GM12878 (cell line): ENCODE data around the gene RALGPS1. TPM values are rescaled to one million over a fixed set of nuclear protein-coding genes. Genes with fewer than 3 reads are reported as not detected.

ENCODE experiments used
- ATAC-seq: fragments of 200-7000 bp; cut with Tn5 transposase; 3 replicates; pipeline ENCODE4 v1.9.1; 2020; ENCODE audit warnings: mild to moderate bottlenecking, moderate library complexity
- BruUV-seq: library from RNA; stranded (reverse); fragments of 400-500 nt; replicated peaks from 2 replicates; lab custom pipeline; 2021; lab: Mats Ljungman, UMichigan
- CTCF ChIA-PET: fragments of 300-600 bp; sonication (Branson Sonifier 250); formaldehyde crosslinking; extraction: SDS; loops from one replicate; lab custom pipeline; 2021; ENCODE audit warnings: inconsistent platforms; lab: Yijun Ruan, JAX
- POLR2A ChIA-PET: fragments of 350-600 bp; formaldehyde crosslinking; extraction: SDS; loops from one replicate; lab custom pipeline; 2021; ENCODE audit warnings: inconsistent platforms; lab: Charles Lee
- RAD21 ChIA-PET: fragments of 300-600 bp; sonication (Branson Sonifier 250); formaldehyde crosslinking; loops from one replicate; lab custom pipeline; 2023; ENCODE audit warnings: antibody characterized with exemption; ENCODE audit not compliant: unreplicated experiment; lab: Charles Lee
- SMC1A ChIA-PET: fragments of 300-600 bp; sonication (Branson Sonifier 250); formaldehyde crosslinking; loops from one replicate; lab custom pipeline; 2023; ENCODE audit not compliant: unreplicated experiment, uncharacterized antibody; lab: Charles Lee
- DNase-seq: peaks from one replicate; pipeline ENCODE4 v3.0.0-alpha.2; 2011; ENCODE audit warnings: low read depth, low spot score
- FAIRE-seq: peaks from 3 replicates; lab custom pipeline; 2011; peaks lifted over from hg19 to GRCh38; lab: Jason Lieb, UNC
- H2AFZ ChIP-seq: 2 replicates; pipeline ENCODE4 v1.6.0; 2011; ENCODE audit warnings: low read depth, low read length, control low read depth; ENCODE audit not compliant: control insufficient read depth
- H3K27ac ChIP-seq: 2 replicates; pipeline ENCODE4 v1.5.1; 2011; ENCODE audit warnings: control low read depth; ENCODE audit not compliant: control insufficient read depth, insufficient read depth
- H3K27me3 ChIP-seq, 2 experiments: replicated peaks in 1 of 2; 2 replicates each; pipeline versions ENCODE4 v1.6.0 to v1.6.1; 2011; ENCODE audit warnings: low read length in 1 of 2; ENCODE audit not compliant: control insufficient read depth in 2 of 2, insufficient read depth in 2 of 2
- H3K36me3 ChIP-seq, 2 experiments: 2 replicates each; pipeline ENCODE4 v1.5.1; 2011; ENCODE audit warnings: low read length in 1 of 2; ENCODE audit not compliant: control insufficient read depth in 2 of 2, insufficient read depth in 2 of 2
- H3K4me1 ChIP-seq: 2 replicates; pipeline ENCODE4 v1.6.1; 2011; ENCODE audit warnings: mild to moderate bottlenecking, low read length, moderate library complexity, mixed read lengths; ENCODE audit not compliant: control insufficient read depth, insufficient read depth
- H3K4me2 ChIP-seq: 2 replicates; pipeline ENCODE4 v1.6.0; 2011; ENCODE audit warnings: control low read depth; ENCODE audit not compliant: control insufficient read depth, insufficient read depth
- H3K4me3 ChIP-seq: fragments of 200-600 bp; sonication (generic); 2 replicates; pipeline ENCODE4 v1.5.1; 2016
- H3K79me2 ChIP-seq: 2 replicates; pipeline ENCODE4 v1.6.0; 2011; ENCODE audit warnings: low read length; ENCODE audit not compliant: control insufficient read depth, insufficient read depth
- H3K9ac ChIP-seq: 2 replicates; pipeline ENCODE4 v1.8.0; 2011; ENCODE audit warnings: low read length, control low read depth, mixed read lengths; ENCODE audit not compliant: control insufficient read depth, insufficient read depth
- H3K9me3 ChIP-seq: replicated peaks from 3 replicates; pipeline ENCODE4 v1.5.1; 2011; ENCODE audit warnings: mild to moderate bottlenecking, low read length; ENCODE audit not compliant: control insufficient read depth, insufficient read depth
- H4K20me1 ChIP-seq: 2 replicates; pipeline ENCODE4 v1.6.0; 2011; ENCODE audit not compliant: control insufficient read depth, insufficient read depth
- BMI1 ChIP-seq: fragments of 450-650 bp; IDR thresholded peaks from 2 replicates; pipeline ENCODE4 v1.6.1; 2016; ENCODE audit warnings: mild to moderate bottlenecking, moderate library complexity, borderline replicate concordance
- CBX3 ChIP-seq: fragments of 200-600 bp; sonication (generic); IDR thresholded peaks from 2 replicates; pipeline ENCODE4 v1.6.1; 2016; ENCODE audit warnings: low read depth, borderline replicate concordance
- EGR1 ChIP-seq, 2 experiments: IDR thresholded peaks; 1 replicate in 1 of 2; 2 replicates in 1 of 2; pipeline ENCODE4 v1.6.1; 2011 to 2012; ENCODE audit warnings: low read depth in 2 of 2, low read length in 2 of 2, borderline replicate concordance in 1 of 2, mild to moderate bottlenecking in 1 of 2, moderate library complexity in 1 of 2
- ETV6 ChIP-seq, 2 experiments: fragments of 450-650 bp in 1 of 2; IDR thresholded peaks in 1 of 2; conservative IDR thresholded peaks in 1 of 2; 2 replicates each; pipeline ENCODE4 v1.6.1; 2014; ENCODE audit warnings: antibody characterized with exemption in 1 of 2, borderline replicate concordance in 1 of 2, low read depth in 1 of 2, mild to moderate bottlenecking in 1 of 2, moderate library complexity in 1 of 2
- HDAC2 ChIP-seq: fragments of 200-600 bp; sonication (generic); IDR thresholded peaks from 2 replicates; pipeline ENCODE4 v1.6.1; 2017
- HDGF ChIP-seq: fragments of 450-650 bp; IDR thresholded peaks from 2 replicates; pipeline ENCODE4 v1.6.1; 2016; ENCODE audit warnings: antibody characterized with exemption
- LARP7 ChIP-seq: fragments of 450-650 bp; IDR thresholded peaks from 2 replicates; pipeline ENCODE4 v1.6.1; 2017; ENCODE audit warnings: mild to moderate bottlenecking
- MTA2 ChIP-seq: fragments of 450-650 bp; IDR thresholded peaks from 2 replicates; pipeline ENCODE4 v1.6.1; 2016; ENCODE audit warnings: low read depth, mild to moderate bottlenecking, moderate library complexity
- MTA3 ChIP-seq: IDR thresholded peaks from 2 replicates; pipeline ENCODE4 v1.6.1; 2012; ENCODE audit warnings: low read length, inconsistent platforms, borderline replicate concordance
- MYC ChIP-seq: IDR thresholded peaks from 2 replicates; pipeline ENCODE4 v1.6.1; 2011; ENCODE audit warnings: mild to moderate bottlenecking, low read length, moderate library complexity, inconsistent platforms; ENCODE audit not compliant: insufficient read depth, insufficient replicate concordance, insufficient read length, severe bottlenecking
- RCOR1 ChIP-seq: conservative IDR thresholded peaks from 2 replicates; pipeline ENCODE4 v1.6.1; 2012; ENCODE audit warnings: low read depth, low read length, improper control_type of control experiment
- RELA ChIP-seq: fragments of 450-650 bp; IDR thresholded peaks from 2 replicates; pipeline ENCODE4 v1.8.0; 2014; ENCODE audit warnings: borderline replicate concordance; ENCODE audit not compliant: partially characterized antibody
- SIX5 ChIP-seq: IDR thresholded peaks from 2 replicates; pipeline ENCODE4 v1.6.1; 2011; ENCODE audit warnings: mild to moderate bottlenecking, low read depth, low read length, moderate library complexity; ENCODE audit not compliant: severe bottlenecking
- SMC3 ChIP-seq: IDR thresholded peaks from 2 replicates; pipeline ENCODE4 v1.6.1; 2011; ENCODE audit warnings: low read length, improper control_type of control experiment, borderline replicate concordance
- SPI1 ChIP-seq: IDR thresholded peaks from 2 replicates; pipeline ENCODE4 v1.6.1; 2011; ENCODE audit warnings: low read depth, mild to moderate bottlenecking, low read length, moderate library complexity, borderline replicate concordance; ENCODE audit not compliant: insufficient read depth
- SREBF1 ChIP-seq: IDR thresholded peaks from 2 replicates; pipeline ENCODE4 v1.6.1; 2012; ENCODE audit warnings: mild to moderate bottlenecking, low read length
- TAF1 ChIP-seq: IDR thresholded peaks from 2 replicates; pipeline ENCODE4 v1.6.1; 2011; ENCODE audit warnings: mild to moderate bottlenecking, low read depth, low read length, borderline replicate concordance
- YY1 ChIP-seq: IDR thresholded peaks from 2 replicates; pipeline ENCODE4 v1.6.1; 2011; ENCODE audit warnings: low read depth, mild to moderate bottlenecking, low read length
- ZNF622 ChIP-seq: fragments of 450-650 bp; IDR thresholded peaks from 2 replicates; pipeline ENCODE4 v1.6.1; 2017; ENCODE audit warnings: mild to moderate bottlenecking, inconsistent platforms
- WGBS: methylation state at CpG from one replicate; pipeline ENCODE4 v1.1.6; 2016; ENCODE audit warnings: low lambda C conversion rate; ENCODE audit not compliant: insufficient replicate concordance, insufficient coverage; ENCODE audit errors: missing lambda C conversion rate; 5-methylcytosine and 5-hydroxymethylcytosine counted together
- in situ Hi-C: fragments of 300-500 bp; cut with MboI; formaldehyde crosslinking; loops from 9 replicates; pipeline ENCODE4 v1.14.3; 2018; ENCODE audit warnings: mixed read lengths
- intact Hi-C: fragments of 100-400 bp; cut with micrococcal nuclease; formaldehyde crosslinking; loops from one replicate; pipeline ENCODE4 v1.14.2; 2022; ENCODE audit not compliant: unreplicated experiment
- polyA plus RNA-seq, 11 experiments: library from polyadenylated mRNA; depleted of rRNA in 4 of 11; unstranded in 6 of 11; stranded (reverse) in 5 of 11; fragments of >200 nt; fragmentation: Nextera tagmentation in 4 of 11; fragmentation: Illumina TruSeq in 1 of 11; extraction: Ambion mirVana in 4 of 11; extraction: Trizol in 1 of 11; gene quantifications; 1 replicate in 1 of 11; 2 replicates in 10 of 11; pipeline versions ENCODE4 v1.2.1 to v1.2.3, GENCODE V29; 2011 to 2016; ENCODE audit warnings: inconsistent platforms in 2 of 11, missing spikeins in 2 of 11, low read depth in 1 of 11
- total RNA-seq, 4 experiments: library from RNA; depleted of rRNA in 3 of 4; stranded (reverse); fragments of >200 nt in 3 of 4; fragmentation: Illumina TruSeq in 1 of 4; extraction: Trizol in 1 of 4; gene quantifications; 2 replicates each; pipeline versions ENCODE4 v1.2.1 to v1.2.3, GENCODE V29; 2013 to 2021
- TF ChIP-seq, protein P1 (sequence below): fragments of 450-650 bp; IDR thresholded peaks from 2 replicates; pipeline ENCODE4 v1.6.1; 2016; ENCODE audit warnings: mild to moderate bottlenecking

The RALGPS1 gene
- total and polyA plus RNA-seq, 10 of the 15 experiments (the other 5 are each of a cell fraction or from before 2014, with no cell fraction given): 0.13 to 5.6 (median 2.7) TPM

DNA sequence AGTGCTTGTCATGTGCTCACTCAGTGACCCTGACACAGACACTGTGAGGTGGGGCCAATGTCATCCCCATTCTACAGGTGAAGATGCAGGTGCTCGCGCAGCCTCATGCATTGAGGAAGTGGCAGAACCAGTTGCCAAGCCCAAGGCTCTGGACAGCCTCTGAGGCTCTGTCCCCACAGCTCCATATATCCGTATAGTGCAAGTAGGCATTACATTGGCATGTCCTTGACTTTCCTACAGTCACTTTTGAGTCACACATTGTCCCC is 266.7 kb downstream of the RALGPS1 start:
- ATAC-seq: no peak
- no peak overlapping the region for H3K4me3 ChIP-seq
- TF ChIP-seq CBX3: no peak
- TF ChIP-seq YY1: no peak
- TF ChIP-seq ETV6 (conservative IDR thresholded peaks at IDR 0.05 in 1 of 2, IDR thresholded peaks at IDR 0.05 in 1 of 2; ENCODE audit: borderline replicate concordance in 1 of 2, low read depth in 1 of 2): no peak
- TF ChIP-seq TAF1: no peak
- no peak for TF ChIP-seq SREBF1
- TF ChIP-seq HDGF: no peak
- no peak for TF ChIP-seq RCOR1
- no peak for TF ChIP-seq ZNF622
- TF ChIP-seq SIX5: no peak
- no peak for TF ChIP-seq SMC3
- no peak for TF ChIP-seq RELA
- TF ChIP-seq EGR1 (IDR thresholded peaks at IDR 0.05; ENCODE audit: borderline replicate concordance in 1 of 2, low read depth in 2 of 2, low read length in 2 of 2): no peak
- no peak for TF ChIP-seq MTA2
- no peak for TF ChIP-seq MTA3
- TF ChIP-seq BMI1: no peak
- no peak for TF ChIP-seq LARP7
- no peak for TF ChIP-seq HDAC2
- TF ChIP-seq, protein P1, sequence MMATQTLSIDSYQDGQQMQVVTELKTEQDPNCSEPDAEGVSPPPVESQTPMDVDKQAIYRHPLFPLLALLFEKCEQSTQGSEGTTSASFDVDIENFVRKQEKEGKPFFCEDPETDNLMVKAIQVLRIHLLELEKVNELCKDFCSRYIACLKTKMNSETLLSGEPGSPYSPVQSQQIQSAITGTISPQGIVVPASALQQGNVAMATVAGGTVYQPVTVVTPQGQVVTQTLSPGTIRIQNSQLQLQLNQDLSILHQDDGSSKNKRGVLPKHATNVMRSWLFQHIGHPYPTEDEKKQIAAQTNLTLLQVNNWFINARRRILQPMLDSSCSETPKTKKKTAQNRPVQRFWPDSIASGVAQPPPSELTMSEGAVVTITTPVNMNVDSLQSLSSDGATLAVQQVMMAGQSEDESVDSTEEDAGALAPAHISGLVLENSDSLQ: no peak
- no peak for TF ChIP-seq MYC
- no peak for TF ChIP-seq SPI1
- TF ChIP-seq, all 136 proteins: peak for 0
- CTCF ChIA-PET: interaction anchor here (0.7 to 11.2 kb wide), 5 partner anchors 13 to 195 kb away, joined by 3 to 174 read pairs (median 3); no protein-coding TSS in a partner anchor
- FAIRE-seq (no peak), DNase-seq (no peak)
- 94% methylated on average over 3 of the region's 3 CpGs for WGBS
- Histone ChIP-seq H4K20me1 (no peaks in the 10 kb centered on the region), H3K9me3 (no peaks in the 10 kb centered on the region), H3K4me1 (peaks cover 33% of the 10 kb centered on the region), H3K4me2 (no peak overlapping the region), H2AFZ (no peak overlapping the region), H3K79me2 (no peaks in the 10 kb centered on the region), H3K9ac (no peak overlapping the region), H3K36me3 (no peaks in the 10 kb centered on the region), H3K27ac (no peak overlapping the region), H3K27me3 (no peaks in the 10 kb centered on the region)
- in situ Hi-C loops (no loop called here), intact Hi-C loops (no loop called here)
- SMC1A ChIA-PET: interaction anchor here (1.4 to 28.2 kb wide), 4 partner anchors 17 to 181 kb away, joined by 4 to 812 read pairs (median 18); no protein-coding TSS in a partner anchor
- RAD21 ChIA-PET: interaction anchor here (1.2 to 17.4 kb wide), 3 partner anchors 12 to 122 kb away, joined by 6 to 515 read pairs (median 15); no protein-coding TSS in a partner anchor
- no TSS peak for BruUV-seq
- POLR2A ChIA-PET: interaction anchor here (2.1 to 11.1 kb wide), 2 partner anchors 9 to 16 kb away, joined by 8 to 270 read pairs; no protein-coding TSS in a partner anchor
